Activated naive CD8-positive, alpha-beta T cell treated with anti-CD3 and anti-CD28 coated beads, Interleukin-2, amount 10 ng/mL, durations not matched to agents 7 days and 5 days (primary cell): Measurements from ENCODE around the gene CEP63. TPM values are rescaled to one million over a fixed set of nuclear protein-coding genes. Genes with fewer than 3 reads are reported as not detected.

Source experiments
- ATAC-seq: fragments of 150-1000 bp; cut with Tn5 transposase; one replicate; pipeline ENCODE4 v1.10.0; 2021; ENCODE audit warnings: low read depth, moderate library complexity
- POLR2A ChIA-PET: fragments of 350-600 bp; sonication (Branson Sonifier 250); formaldehyde crosslinking; loops from one replicate; lab custom pipeline; 2021; ENCODE audit warnings: antibody characterized with exemption; lab: Charles Lee
- DNase-seq: peaks from one replicate; pipeline ENCODE4 v3.0.0; 2021
- H3K27ac Mint-ChIP-seq: one replicate; pipeline ENCODE4 v1.8.0; 2022; ENCODE audit warnings: mild to moderate bottlenecking, mixed read lengths
- H3K27me3 Mint-ChIP-seq: one replicate; pipeline ENCODE4 v1.8.0; 2022; ENCODE audit warnings: mild to moderate bottlenecking, moderate library complexity, mixed read lengths
- H3K36me3 Mint-ChIP-seq: one replicate; pipeline ENCODE4 v1.8.0; 2021; ENCODE audit warnings: mild to moderate bottlenecking, mixed read lengths
- H3K4me1 Mint-ChIP-seq: one replicate; pipeline ENCODE4 v1.8.0; 2021; ENCODE audit warnings: mixed read lengths
- H3K4me3 Mint-ChIP-seq: one replicate; pipeline ENCODE4 v1.8.0; 2022; ENCODE audit warnings: mild to moderate bottlenecking, moderate library complexity, mixed read lengths
- H3K9me3 Mint-ChIP-seq: one replicate; pipeline ENCODE4 v1.8.0; 2021; ENCODE audit warnings: mixed read lengths
- total RNA-seq, 2 experiments: library from RNA; stranded (reverse); gene quantifications; one replicate each; pipeline ENCODE4 v1.2.3, GENCODE V29; 2021

CEP63 gene
- total RNA-seq, 2 experiments from 2014 or later, result 25.2 to 26.3 TPM

- no peak for ATAC-seq
- peaks cover 6% of the 10 kb centered on the region for H3K4me1 Mint-ChIP-seq
- peaks cover 3% of the 10 kb centered on the region for H3K27me3 Mint-ChIP-seq
- H3K36me3 Mint-ChIP-seq, result no peaks in the 10 kb centered on the region
- H3K27ac Mint-ChIP-seq, result no peak overlapping the region
- POLR2A ChIA-PET, result no interaction called here
- no peak for DNase-seq
- no peaks in the 10 kb centered on the region for H3K9me3 Mint-ChIP-seq
- H3K4me3 Mint-ChIP-seq, result no peak overlapping the region
These were observed 118.1 kb downstream of the CEP63 start for GRCh38 chr3:134603956-134604355.

DNA sequence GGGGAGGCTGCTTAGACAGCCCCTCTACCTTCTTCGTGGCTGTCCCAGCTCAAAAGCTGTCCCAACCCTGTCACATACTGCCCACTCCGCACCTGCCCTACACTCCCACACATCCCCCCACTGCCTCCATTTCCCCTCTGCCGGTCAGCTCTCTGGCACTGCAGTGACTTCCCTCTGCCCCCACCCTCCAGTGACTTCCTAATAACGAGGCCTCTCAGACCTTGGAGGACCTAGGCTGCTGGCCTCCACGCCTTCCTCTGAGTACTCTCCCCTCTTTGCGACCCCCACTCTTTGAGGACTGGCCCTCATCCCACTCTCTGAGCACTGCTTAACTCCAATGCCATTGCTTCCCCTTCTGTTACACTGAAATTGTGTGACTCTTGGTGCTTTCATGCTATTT is 119.7 kb downstream of the CEP63 start:
- no peak overlapping the region for H3K4me3 Mint-ChIP-seq
- no peaks in the 10 kb centered on the region for H3K36me3 Mint-ChIP-seq
- DNase-seq (no peak), ATAC-seq (no peak)
- no peaks in the 10 kb centered on the region for H3K9me3 Mint-ChIP-seq
- peaks cover 4% of the 10 kb centered on the region for H3K4me1 Mint-ChIP-seq
- no peak overlapping the region for H3K27ac Mint-ChIP-seq
- H3K27me3 Mint-ChIP-seq, result peaks cover 3% of the 10 kb centered on the region
- POLR2A ChIA-PET, result no interaction called here

GRCh38 chr3:134606033-134607025 is 120.5 kb downstream of the CEP63 start:
- H3K4me1 Mint-ChIP-seq, result no peaks in the 10 kb centered on the region
- ATAC-seq (no peak), DNase-seq (no peak)
- H3K9me3 Mint-ChIP-seq, result no peaks in the 10 kb centered on the region
- no peaks in the 10 kb centered on the region for H3K36me3 Mint-ChIP-seq
- H3K27me3 Mint-ChIP-seq, result peaks cover 3% of the 10 kb centered on the region
- H3K27ac Mint-ChIP-seq, result no peak overlapping the region
- POLR2A ChIA-PET, result no interaction called here
- H3K4me3 Mint-ChIP-seq, result no peak overlapping the region

GRCh38 chr3:134607054-134608022 is 121.5 kb downstream of the CEP63 start:
- Mint-ChIP-seq H3K27me3 (peaks cover 3% of the 10 kb centered on the region), H3K4me3 (no peak overlapping the region), H3K4me1 (no peaks in the 10 kb centered on the region), H3K9me3 (no peaks in the 10 kb centered on the region), H3K27ac (no peak overlapping the region), H3K36me3 (no peaks in the 10 kb centered on the region)
- ATAC-seq (no peak), DNase-seq (no peak)
- POLR2A ChIA-PET, result no interaction called here

DNA sequence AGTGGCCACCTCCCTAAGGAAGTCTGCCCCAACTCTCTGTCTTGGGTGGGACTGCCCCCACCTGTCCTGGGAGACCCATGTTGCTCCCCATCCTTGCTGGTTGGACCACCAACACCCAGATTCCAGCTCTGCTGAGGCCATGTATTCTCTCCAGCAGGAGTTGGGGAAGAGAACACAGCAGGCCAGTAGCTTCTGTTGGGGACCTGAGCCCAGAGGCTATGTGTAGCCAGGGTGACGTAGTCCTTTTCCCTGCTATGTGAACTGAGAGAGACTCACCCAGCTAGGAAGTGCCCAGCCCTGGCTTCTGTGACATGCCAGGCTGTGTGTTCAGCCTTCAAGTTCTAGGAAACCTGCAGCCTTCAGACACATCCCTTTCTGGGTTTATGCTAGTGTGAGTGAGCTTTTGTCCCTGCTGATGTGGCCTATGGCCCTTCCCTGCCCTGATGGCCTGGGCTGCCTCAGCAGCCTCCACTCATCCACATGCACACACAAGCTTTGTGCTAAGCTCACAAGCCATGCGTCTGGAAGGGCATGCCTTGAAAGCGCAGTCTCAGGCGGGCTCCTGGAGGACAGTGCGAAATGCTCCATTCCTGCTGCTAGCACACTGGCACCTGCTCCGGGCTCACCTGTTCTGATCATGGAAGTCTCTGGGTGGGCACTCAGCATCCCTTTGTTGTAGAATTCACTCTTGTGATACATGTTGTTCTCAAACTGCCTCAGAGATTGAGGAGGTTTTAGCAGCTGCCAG is 122.3 kb downstream of the CEP63 start:
- no peak overlapping the region for H3K4me3 Mint-ChIP-seq
- no peaks in the 10 kb centered on the region for H3K9me3 Mint-ChIP-seq
- no peaks in the 10 kb centered on the region for H3K36me3 Mint-ChIP-seq
- no peaks in the 10 kb centered on the region for H3K4me1 Mint-ChIP-seq
- POLR2A ChIA-PET, result no interaction called here
- no peak for ATAC-seq
- H3K27me3 Mint-ChIP-seq, result peaks cover 3% of the 10 kb centered on the region
- DNase-seq, result no peak
- H3K27ac Mint-ChIP-seq, result no peak overlapping the region

GRCh38 chr3:134608771-134609435 is 123.0 kb downstream of the CEP63 start:
- no peak for DNase-seq
- H3K27ac Mint-ChIP-seq, result no peak overlapping the region
- no peaks in the 10 kb centered on the region for H3K4me1 Mint-ChIP-seq
- POLR2A ChIA-PET, result no interaction called here
- no peaks in the 10 kb centered on the region for H3K9me3 Mint-ChIP-seq
- peaks cover 3% of the 10 kb centered on the region for H3K27me3 Mint-ChIP-seq
- ATAC-seq, result no peak
- no peaks in the 10 kb centered on the region for H3K36me3 Mint-ChIP-seq
- H3K4me3 Mint-ChIP-seq, result no peak overlapping the region

DNA sequence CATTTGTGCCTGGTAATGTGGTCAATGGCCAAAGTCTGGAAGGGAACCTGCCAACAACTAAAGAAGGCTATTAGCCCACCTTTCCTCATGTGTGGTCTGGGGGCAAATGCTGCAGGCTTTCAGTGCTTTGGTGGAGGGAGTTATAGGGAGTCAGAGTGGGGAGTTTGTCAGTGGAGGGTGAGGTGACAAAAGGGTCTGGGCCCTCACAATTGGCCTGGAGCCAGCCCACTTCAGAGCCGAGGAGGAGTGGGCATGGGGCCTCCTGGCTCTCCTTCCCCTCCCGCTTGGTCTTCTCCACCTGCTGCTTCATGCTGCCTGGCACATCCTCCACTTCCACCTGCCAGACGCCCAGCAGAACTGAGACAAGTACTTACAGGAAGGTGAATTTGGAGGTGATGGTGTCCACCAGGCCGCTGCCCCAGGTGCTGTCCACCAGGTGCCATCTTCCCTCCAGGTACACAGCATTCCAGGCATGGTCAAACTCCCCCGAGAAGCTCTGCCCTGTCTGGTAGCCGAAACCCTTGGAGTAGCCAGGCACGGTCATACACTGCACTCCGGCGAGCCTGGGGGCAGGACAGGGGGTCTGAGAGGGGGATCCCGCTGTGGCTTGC is 124.1 kb downstream of the CEP63 start:
- ATAC-seq (no peak), DNase-seq (no peak)
- no peak overlapping the region for H3K4me3 Mint-ChIP-seq
- no peaks in the 10 kb centered on the region for H3K36me3 Mint-ChIP-seq
- H3K27me3 Mint-ChIP-seq, result peaks cover 3% of the 10 kb centered on the region
- no peaks in the 10 kb centered on the region for H3K4me1 Mint-ChIP-seq
- H3K9me3 Mint-ChIP-seq, result no peaks in the 10 kb centered on the region
- no peak overlapping the region for H3K27ac Mint-ChIP-seq
- POLR2A ChIA-PET, result no interaction called here

DNA sequence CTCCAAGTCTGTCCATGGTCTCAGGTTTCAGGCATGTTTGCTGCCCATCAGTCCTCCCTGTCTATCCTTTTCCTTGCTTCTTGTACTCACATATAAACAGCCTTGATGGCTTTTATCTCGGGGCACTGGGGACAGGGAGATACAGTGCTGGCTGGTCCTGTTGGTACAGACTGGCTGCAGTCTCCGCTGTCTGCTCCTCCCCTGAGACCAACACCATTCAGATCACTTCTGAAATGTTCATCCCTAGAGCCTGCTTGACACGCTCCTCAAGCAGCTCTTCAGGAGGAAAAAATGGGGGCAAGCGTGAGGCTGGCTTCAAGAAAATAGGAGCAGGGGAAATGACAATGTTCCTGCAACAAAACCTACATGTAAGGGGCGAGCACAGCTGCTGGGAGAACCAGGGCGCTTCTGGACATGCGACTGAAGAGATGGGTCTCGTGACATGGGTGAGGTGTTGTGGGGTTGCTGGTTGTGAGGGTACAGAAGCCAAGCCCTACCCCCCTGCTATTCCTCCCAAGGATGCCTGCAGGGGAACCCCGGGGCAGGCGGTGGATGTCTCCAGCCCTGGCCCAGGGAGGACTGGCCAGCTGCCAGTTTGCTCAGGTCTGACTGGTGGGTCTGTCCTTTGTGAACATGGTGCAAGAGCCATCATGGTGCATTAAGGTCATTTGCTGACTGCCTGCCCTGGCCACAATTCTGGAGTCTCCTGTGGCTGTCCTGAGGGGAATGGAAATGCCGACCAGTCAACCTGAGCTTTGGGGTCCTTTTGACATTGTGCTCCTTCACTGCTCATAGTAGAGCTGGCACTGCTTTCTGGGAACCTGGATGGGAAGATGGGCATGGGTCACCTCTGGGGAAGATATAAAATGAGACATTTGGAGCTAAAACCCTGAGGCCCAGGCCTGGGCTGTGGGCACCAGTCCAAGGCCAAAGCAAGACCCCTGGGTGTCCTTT is 124.9 kb downstream of the CEP63 start:
- no peaks in the 10 kb centered on the region for H3K36me3 Mint-ChIP-seq
- ATAC-seq, result no peak
- H3K27me3 Mint-ChIP-seq, result peaks cover 3% of the 10 kb centered on the region
- no peaks in the 10 kb centered on the region for H3K9me3 Mint-ChIP-seq
- POLR2A ChIA-PET, result no interaction called here
- no peak overlapping the region for H3K27ac Mint-ChIP-seq
- no peak overlapping the region for H3K4me3 Mint-ChIP-seq
- no peaks in the 10 kb centered on the region for H3K4me1 Mint-ChIP-seq
- no peak for DNase-seq

DNA sequence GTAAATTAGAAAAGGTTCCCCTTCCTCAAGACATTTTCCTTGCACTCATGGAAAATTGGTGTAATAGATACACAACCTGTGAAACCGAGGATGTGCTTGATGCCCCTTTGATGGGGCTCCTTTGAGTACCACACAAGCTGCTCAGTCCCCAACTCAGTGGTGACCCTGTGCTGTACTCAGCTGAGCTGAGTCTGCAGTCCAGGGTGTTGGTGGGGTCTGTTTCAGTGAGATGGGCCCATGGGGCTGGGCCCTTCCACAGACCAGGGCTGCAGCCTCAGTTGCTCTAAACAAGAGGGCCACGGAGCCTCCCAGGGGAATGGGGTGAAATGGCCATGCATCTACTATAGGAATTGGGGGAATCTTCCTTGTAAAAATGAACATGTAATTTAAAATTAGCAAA is 125.7 kb downstream of the CEP63 start:
- Mint-ChIP-seq H3K4me3 (no peak overlapping the region), H3K36me3 (no peaks in the 10 kb centered on the region), H3K4me1 (no peaks in the 10 kb centered on the region), H3K9me3 (no peaks in the 10 kb centered on the region), H3K27ac (no peak overlapping the region), H3K27me3 (no peaks in the 10 kb centered on the region)
- DNase-seq (no peak), ATAC-seq (no peak)
- POLR2A ChIA-PET, result no interaction called here

DNA sequence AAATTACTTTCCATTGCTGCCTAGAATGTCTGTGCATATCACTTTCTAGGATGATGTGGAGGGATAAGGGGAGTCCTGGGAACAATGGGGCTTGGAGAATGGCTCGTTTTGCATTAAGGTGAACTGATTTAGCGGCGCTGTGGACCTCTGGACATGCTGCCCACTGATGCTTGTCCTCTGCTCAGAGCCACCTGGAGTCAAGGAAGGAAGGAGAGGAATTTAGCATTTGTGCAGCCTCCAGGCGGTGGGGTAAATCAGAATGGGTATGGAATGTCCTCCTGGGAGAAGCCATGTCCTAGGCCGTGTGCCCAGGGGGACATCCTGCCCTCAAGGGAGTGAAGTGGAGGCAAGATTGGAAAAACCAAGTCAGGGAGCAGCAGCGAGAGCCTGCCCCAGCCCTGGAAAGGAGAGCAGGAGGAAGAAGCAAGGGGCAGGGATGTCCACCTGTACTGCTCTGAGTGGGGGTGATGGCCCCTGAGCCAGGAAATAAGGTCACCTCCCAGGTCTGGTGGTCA is 127.2 kb downstream of the CEP63 start:
- H3K4me1 Mint-ChIP-seq, result peaks cover 2% of the 10 kb centered on the region
- POLR2A ChIA-PET, result no interaction called here
- no peaks in the 10 kb centered on the region for H3K27me3 Mint-ChIP-seq
- no peak overlapping the region for H3K27ac Mint-ChIP-seq
- no peak overlapping the region for H3K4me3 Mint-ChIP-seq
- no peaks in the 10 kb centered on the region for H3K36me3 Mint-ChIP-seq
- ATAC-seq (no peak), DNase-seq (no peak)
- H3K9me3 Mint-ChIP-seq, result no peaks in the 10 kb centered on the region

DNA sequence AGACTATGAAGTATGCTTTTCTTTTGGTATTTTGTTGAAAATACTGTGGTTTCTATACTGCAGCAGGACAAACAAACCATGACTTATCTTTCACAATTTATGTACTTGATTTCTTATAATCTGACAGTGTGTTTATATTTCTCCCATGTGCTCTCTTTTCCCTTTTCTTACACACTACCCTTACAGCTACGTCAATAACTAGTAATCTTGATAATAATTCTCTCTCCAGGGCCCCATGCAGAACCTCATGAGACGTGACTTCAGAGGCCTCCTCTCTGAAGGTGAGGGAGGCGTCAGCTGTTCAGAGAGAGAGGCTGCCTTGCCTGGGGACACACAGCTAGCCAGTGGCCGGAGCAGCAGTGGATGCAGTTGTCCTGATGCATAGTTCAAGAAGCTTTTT is 129.1 kb downstream of the CEP63 start:
- H3K27ac Mint-ChIP-seq, result no peak overlapping the region
- POLR2A ChIA-PET, result no interaction called here

More for the DNA sequence above, 129.1 kb downstream of the CEP63 start:
- Mint-ChIP-seq H3K4me3 (no peak overlapping the region), H3K27me3 (no peaks in the 10 kb centered on the region), H3K36me3 (no peaks in the 10 kb centered on the region), H3K4me1 (peaks cover 2% of the 10 kb centered on the region), H3K9me3 (no peaks in the 10 kb centered on the region)
- DNase-seq (no peak), ATAC-seq (no peak)
